MM.1S (cell line): Measurements from ENCODE around the gene SPRR2A.
"Not testable (repeated sequence)": the region's sequence is repeated elsewhere in the genome, so short reads cannot be mapped to it uniquely, and the experiment has no call there.

ENCODE experiments used
- EZH2 ChIP-seq: fragments of 300-600 bp; sonication (generic); optimal IDR thresholded peaks from 2 replicates; pipeline ENCODE3; 2017; ENCODE audit warnings: low read depth, mild to moderate bottlenecking, antibody characterized with exemption, low read length, mixed read lengths
- EZH2phosphoT487 ChIP-seq: fragments of 300-600 bp; sonication (generic); IDR thresholded peaks from 2 replicates; pipeline ENCODE4 v1.6.1; 2018; ENCODE audit warnings: antibody characterized with exemption, low read length
- TF ChIP-seq, protein P1 (sequence below): fragments of 300-600 bp; sonication (generic); IDR thresholded peaks from 2 replicates; pipeline ENCODE4 v1.5.1; 2016; ENCODE audit warnings: antibody characterized with exemption, low read length, mixed read lengths

DNA sequence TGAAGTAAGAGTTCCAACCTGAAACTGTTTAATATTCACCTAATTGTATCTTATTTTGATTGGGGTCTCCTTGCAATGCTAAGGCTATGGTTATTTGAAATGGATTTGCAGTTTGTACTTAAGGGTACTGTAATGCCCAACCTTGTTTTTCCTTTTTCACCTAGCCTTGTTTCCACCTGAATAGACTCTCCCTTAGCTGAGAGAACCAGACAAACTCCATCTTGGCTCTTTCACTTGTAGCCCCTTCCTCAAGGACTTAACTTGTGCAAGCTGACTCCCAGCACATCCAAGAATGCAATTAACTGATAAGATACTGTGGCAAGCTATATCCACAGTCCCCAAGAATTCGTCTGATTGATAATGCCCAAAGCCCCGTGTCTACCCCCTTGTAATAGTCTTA lies 35.5 kb downstream of the SPRR2A start:
- not testable (repeated sequence) for TF ChIP-seq EZH2, EZH2phosphoT487
- TF ChIP-seq, protein P1, sequence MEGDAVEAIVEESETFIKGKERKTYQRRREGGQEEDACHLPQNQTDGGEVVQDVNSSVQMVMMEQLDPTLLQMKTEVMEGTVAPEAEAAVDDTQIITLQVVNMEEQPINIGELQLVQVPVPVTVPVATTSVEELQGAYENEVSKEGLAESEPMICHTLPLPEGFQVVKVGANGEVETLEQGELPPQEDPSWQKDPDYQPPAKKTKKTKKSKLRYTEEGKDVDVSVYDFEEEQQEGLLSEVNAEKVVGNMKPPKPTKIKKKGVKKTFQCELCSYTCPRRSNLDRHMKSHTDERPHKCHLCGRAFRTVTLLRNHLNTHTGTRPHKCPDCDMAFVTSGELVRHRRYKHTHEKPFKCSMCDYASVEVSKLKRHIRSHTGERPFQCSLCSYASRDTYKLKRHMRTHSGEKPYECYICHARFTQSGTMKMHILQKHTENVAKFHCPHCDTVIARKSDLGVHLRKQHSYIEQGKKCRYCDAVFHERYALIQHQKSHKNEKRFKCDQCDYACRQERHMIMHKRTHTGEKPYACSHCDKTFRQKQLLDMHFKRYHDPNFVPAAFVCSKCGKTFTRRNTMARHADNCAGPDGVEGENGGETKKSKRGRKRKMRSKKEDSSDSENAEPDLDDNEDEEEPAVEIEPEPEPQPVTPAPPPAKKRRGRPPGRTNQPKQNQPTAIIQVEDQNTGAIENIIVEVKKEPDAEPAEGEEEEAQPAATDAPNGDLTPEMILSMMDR, result not testable (repeated sequence)
